Kidney glomerular epithelial cell (primary cell): ENCODE results near the gene IQSEC2.

Experiments used
- DNase-seq: peaks from one replicate; lab custom pipeline; 2025; lab: John Stamatoyannopoulos, UW

Gene IQSEC2

GRCh38 chrX:53281321-53281822 is at the start of gene IQSEC2:
Gene IQSEC2 (minus strand): TSS chrX:53281584.
- DNase-seq, result peak; percentile 34

- no peak for DNase-seq
Measured at GRCh38 chrX:53330331-53330730, 48.9 kb upstream of the IQSEC2 start.

- no peak for DNase-seq
Measured at GRCh38 chrX:53324803-53325202, 43.4 kb upstream of the IQSEC2 start.

GRCh38 chrX:53324085-53324484 is 42.7 kb upstream of the IQSEC2 start:
- no peak for DNase-seq

GRCh38 chrX:53323196-53323595 is 41.8 kb upstream of the IQSEC2 start:
- no peak for DNase-seq

- DNase-seq, result no peak
Measured at GRCh38 chrX:53321943-53322497, 40.6 kb upstream of the IQSEC2 start.

- no peak for DNase-seq
Measured at GRCh38 chrX:53321230-53321942, 40.0 kb upstream of the IQSEC2 start.

- DNase-seq, result no peak
Measured at GRCh38 chrX:53320543-53321229, 39.3 kb upstream of the IQSEC2 start.

- DNase-seq, result no peak
Measured at GRCh38 chrX:53319614-53320542, 38.5 kb upstream of the IQSEC2 start.

GRCh38 chrX:53318766-53319353 is 37.5 kb upstream of the IQSEC2 start:
- DNase-seq, result no peak

- DNase-seq, result no peak
Measured at GRCh38 chrX:53317365-53318069, 36.1 kb upstream of the IQSEC2 start.

- DNase-seq, result no peak
Measured at GRCh38 chrX:53316860-53317237, 35.5 kb upstream of the IQSEC2 start.

- DNase-seq, result no peak
Measured at GRCh38 chrX:53316111-53316859, 34.9 kb upstream of the IQSEC2 start.

- no peak for DNase-seq
Measured at GRCh38 chrX:53313728-53314105, 32.3 kb upstream of the IQSEC2 start.

- DNase-seq, result peak; percentile 20
Measured at GRCh38 chrX:53312946-53313727, 31.8 kb upstream of the IQSEC2 start.

- DNase-seq, result no peak
Measured at GRCh38 chrX:53309837-53310236, 28.5 kb upstream of the IQSEC2 start.

GRCh38 chrX:53308836-53309235 is 27.5 kb upstream of the IQSEC2 start:
- no peak for DNase-seq

GRCh38 chrX:53305996-53306937 is 24.9 kb upstream of the IQSEC2 start:
- no peak for DNase-seq
